ENCODE results near the gene ZNF860. TPM values are rescaled to one million over a fixed set of nuclear protein-coding genes. Genes with fewer than 3 reads are reported as not detected.

The ZNF860 gene
- total RNA-seq, 1 donor from 2014 or later, result 0.34 TPM

GRCh38 chr3:31968369-31968926 lies 13.1 kb upstream of the ZNF860 start:
- no peak overlapping the region for H3K4me3 Mint-ChIP-seq
- H3K27me3 Mint-ChIP-seq (ENCODE audit: insufficient read depth), result peaks cover 2% of the 10 kb centered on the region
- peaks cover 4% of the 10 kb centered on the region for H3K4me1 Mint-ChIP-seq (ENCODE audit: low read depth)
- H3K27ac Mint-ChIP-seq, result no peak overlapping the region
- H3K36me3 Mint-ChIP-seq (ENCODE audit: low read depth), result no peaks in the 10 kb centered on the region
- no peak for DNase-seq (ENCODE audit: low spot score)
- no peaks in the 10 kb centered on the region for H3K9me3 Mint-ChIP-seq
- intact Hi-C loops (cut with micrococcal nuclease), result no loop called here

- Mint-ChIP-seq H3K4me3 (no peak overlapping the region), H3K4me1 (ENCODE audit: low read depth) (peaks cover 4% of the 10 kb centered on the region), H3K9me3 (no peaks in the 10 kb centered on the region), H3K27ac (no peak overlapping the region), H3K27me3 (ENCODE audit: insufficient read depth) (peaks cover 2% of the 10 kb centered on the region), H3K36me3 (ENCODE audit: low read depth) (peaks cover 2% of the 10 kb centered on the region)
- intact Hi-C loops (cut with micrococcal nuclease), result no loop called here
- no peak for DNase-seq (ENCODE audit: low spot score)
Observed at GRCh38 chr3:31968927-31969418, 12.6 kb upstream of the ZNF860 start.

GRCh38 chr3:31971607-31972006 lies 9.9 kb upstream of the ZNF860 start:
- intact Hi-C loops (cut with micrococcal nuclease), result loop anchor here (10.0 kb wide), 1 partner anchor 1347 kb away; no protein-coding TSS in a partner anchor
- no peak overlapping the region for H3K27ac Mint-ChIP-seq
- H3K27me3 Mint-ChIP-seq (ENCODE audit: insufficient read depth), result peaks cover 2% of the 10 kb centered on the region
- no peaks in the 10 kb centered on the region for H3K9me3 Mint-ChIP-seq
- H3K36me3 Mint-ChIP-seq (ENCODE audit: low read depth), result peaks cover 2% of the 10 kb centered on the region
- DNase-seq (ENCODE audit: low spot score), result no peak
- H3K4me1 Mint-ChIP-seq (ENCODE audit: low read depth), result peaks cover 4% of the 10 kb centered on the region
- no peak overlapping the region for H3K4me3 Mint-ChIP-seq

- H3K4me1 Mint-ChIP-seq (ENCODE audit: low read depth), result peaks cover 4% of the 10 kb centered on the region
- H3K27me3 Mint-ChIP-seq (ENCODE audit: insufficient read depth), result peaks cover 4% of the 10 kb centered on the region
- no peaks in the 10 kb centered on the region for H3K9me3 Mint-ChIP-seq
- H3K4me3 Mint-ChIP-seq, result no peak overlapping the region
- DNase-seq (ENCODE audit: low spot score), result no peak
- no peak overlapping the region for H3K27ac Mint-ChIP-seq
- intact Hi-C loops (cut with micrococcal nuclease), result loop anchor here (10.0 kb wide), 1 partner anchor 1348 kb away; no protein-coding TSS in a partner anchor
- H3K36me3 Mint-ChIP-seq (ENCODE audit: low read depth), result peaks cover 3% of the 10 kb centered on the region
Observed at GRCh38 chr3:31973081-31973480, 8.5 kb upstream of the ZNF860 start.

GRCh38 chr3:31973837-31974236 lies 7.7 kb upstream of the ZNF860 start:
- no peaks in the 10 kb centered on the region for H3K9me3 Mint-ChIP-seq
- DNase-seq (ENCODE audit: low spot score), result no peak
- intact Hi-C loops (cut with micrococcal nuclease), result loop anchor here (10.0 kb wide), 1 partner anchor 1349 kb away; no protein-coding TSS in a partner anchor
- H3K4me3 Mint-ChIP-seq, result no peak overlapping the region
- peaks cover 11% of the 10 kb centered on the region for H3K4me1 Mint-ChIP-seq (ENCODE audit: low read depth)
- H3K27ac Mint-ChIP-seq, result no peak overlapping the region
- peaks cover 4% of the 10 kb centered on the region for H3K27me3 Mint-ChIP-seq (ENCODE audit: insufficient read depth)
- H3K36me3 Mint-ChIP-seq (ENCODE audit: low read depth), result peaks cover 3% of the 10 kb centered on the region

GRCh38 chr3:31974471-31974870 lies 7.1 kb upstream of the ZNF860 start:
- Mint-ChIP-seq H3K27me3 (ENCODE audit: insufficient read depth) (peaks cover 4% of the 10 kb centered on the region), H3K27ac (no peak overlapping the region), H3K4me1 (ENCODE audit: low read depth) (peaks cover 17% of the 10 kb centered on the region), H3K9me3 (no peaks in the 10 kb centered on the region), H3K4me3 (no peak overlapping the region), H3K36me3 (ENCODE audit: low read depth) (peaks cover 5% of the 10 kb centered on the region)
- DNase-seq (ENCODE audit: low spot score), result no peak
- intact Hi-C loops (cut with micrococcal nuclease), result loop anchor here (10.0 kb wide), 1 partner anchor 1350 kb away; no protein-coding TSS in a partner anchor

- Mint-ChIP-seq H3K9me3 (no peaks in the 10 kb centered on the region), H3K27ac (no peak overlapping the region), H3K36me3 (ENCODE audit: low read depth) (peaks cover 5% of the 10 kb centered on the region), H3K4me3 (no peak overlapping the region), H3K27me3 (ENCODE audit: insufficient read depth) (peaks cover 4% of the 10 kb centered on the region), H3K4me1 (ENCODE audit: low read depth) (peaks cover 21% of the 10 kb centered on the region)
- intact Hi-C loops (cut with micrococcal nuclease), result loop anchor here (5.0 to 10.0 kb wide), 3 partner anchors 338 to 1350 kb away; no protein-coding TSS in a partner anchor
- DNase-seq (ENCODE audit: low spot score), result no peak
Observed at GRCh38 chr3:31974964-31975363, 6.6 kb upstream of the ZNF860 start.

GRCh38 chr3:31976302-31976701 lies 5.2 kb upstream of the ZNF860 start:
- intact Hi-C loops (cut with micrococcal nuclease), result loop anchor here (5.0 to 10.0 kb wide), 3 partner anchors 339 to 1352 kb away; no protein-coding TSS in a partner anchor
- peaks cover 21% of the 10 kb centered on the region for H3K4me1 Mint-ChIP-seq (ENCODE audit: low read depth)
- H3K9me3 Mint-ChIP-seq, result no peaks in the 10 kb centered on the region
- peaks cover 5% of the 10 kb centered on the region for H3K36me3 Mint-ChIP-seq (ENCODE audit: low read depth)
- DNase-seq (ENCODE audit: low spot score), result no peak
- no peak overlapping the region for H3K4me3 Mint-ChIP-seq
- H3K27ac Mint-ChIP-seq, result no peak overlapping the region
- peaks cover 6% of the 10 kb centered on the region for H3K27me3 Mint-ChIP-seq (ENCODE audit: insufficient read depth)

GRCh38 chr3:31977736-31978135 lies 3.8 kb upstream of the ZNF860 start:
- Mint-ChIP-seq H3K4me3 (no peak overlapping the region), H3K27ac (no peak overlapping the region), H3K27me3 (ENCODE audit: insufficient read depth) (peaks cover 17% of the 10 kb centered on the region), H3K9me3 (no peaks in the 10 kb centered on the region), H3K4me1 (ENCODE audit: low read depth) (peaks cover 27% of the 10 kb centered on the region), H3K36me3 (ENCODE audit: low read depth) (peaks cover 5% of the 10 kb centered on the region)
- intact Hi-C loops (cut with micrococcal nuclease), result loop anchor here (2.0 to 10.0 kb wide), 4 partner anchors 340 to 1353 kb away; no protein-coding TSS in a partner anchor
- no peak for DNase-seq (ENCODE audit: low spot score)

GRCh38 chr3:31978553-31978952 lies 3.0 kb upstream of the ZNF860 start:
- Mint-ChIP-seq H3K27ac (peak overlapping the region; percentile 83), H3K4me1 (ENCODE audit: low read depth) (peaks cover 27% of the 10 kb centered on the region), H3K4me3 (peak overlapping the region; percentile 85), H3K9me3 (no peaks in the 10 kb centered on the region), H3K36me3 (ENCODE audit: low read depth) (peaks cover 5% of the 10 kb centered on the region), H3K27me3 (ENCODE audit: insufficient read depth) (peaks cover 17% of the 10 kb centered on the region)
- intact Hi-C loops (cut with micrococcal nuclease), result loop anchor here (2.0 to 10.0 kb wide), 4 partner anchors 341 to 1354 kb away; no protein-coding TSS in a partner anchor
- DNase-seq (ENCODE audit: low spot score), result no peak

GRCh38 chr3:31979001-31979697 lies 2.4 kb upstream of the ZNF860 start:
- Mint-ChIP-seq H3K9me3 (no peaks in the 10 kb centered on the region), H3K36me3 (ENCODE audit: low read depth) (peaks cover 3% of the 10 kb centered on the region), H3K27me3 (ENCODE audit: insufficient read depth) (peaks cover 17% of the 10 kb centered on the region), H3K4me1 (ENCODE audit: low read depth) (peaks cover 27% of the 10 kb centered on the region), H3K27ac (peak overlapping the region; percentile 83), H3K4me3 (peak overlapping the region; percentile 85)
- intact Hi-C loops (cut with micrococcal nuclease), result loop anchor here (1.0 to 10.0 kb wide), 13 partner anchors 16 to 1354 kb away; partner anchors contain the start of gene GPD1L
- no peak for DNase-seq (ENCODE audit: low spot score)

- peak; percentile 32 for DNase-seq (ENCODE audit: low spot score)
- peaks cover 3% of the 10 kb centered on the region for H3K36me3 Mint-ChIP-seq (ENCODE audit: low read depth)
- H3K9me3 Mint-ChIP-seq, result no peaks in the 10 kb centered on the region
- H3K4me1 Mint-ChIP-seq (ENCODE audit: low read depth), result peaks cover 27% of the 10 kb centered on the region
- no peak overlapping the region for H3K27ac Mint-ChIP-seq
- peak overlapping the region; percentile 85 for H3K4me3 Mint-ChIP-seq
- intact Hi-C loops (cut with micrococcal nuclease), result loop anchor here (2.0 to 10.0 kb wide), 3 partner anchors 14 to 446 kb away; partner anchors contain the start of gene STT3B
- peaks cover 17% of the 10 kb centered on the region for H3K27me3 Mint-ChIP-seq (ENCODE audit: insufficient read depth)
Observed at GRCh38 chr3:31980530-31981205, 882 bp upstream of the ZNF860 start.
